Measurements from ENCODE around the gene VAV2. TPM values are rescaled to one million over a fixed set of nuclear protein-coding genes. Genes with fewer than 3 reads are reported as not detected.

VAV2 gene
- total and polyA plus RNA-seq, 2 of the 4 experiments (the other 2 are of a cell fraction) = 10.8 to 13.4 TPM

DNA sequence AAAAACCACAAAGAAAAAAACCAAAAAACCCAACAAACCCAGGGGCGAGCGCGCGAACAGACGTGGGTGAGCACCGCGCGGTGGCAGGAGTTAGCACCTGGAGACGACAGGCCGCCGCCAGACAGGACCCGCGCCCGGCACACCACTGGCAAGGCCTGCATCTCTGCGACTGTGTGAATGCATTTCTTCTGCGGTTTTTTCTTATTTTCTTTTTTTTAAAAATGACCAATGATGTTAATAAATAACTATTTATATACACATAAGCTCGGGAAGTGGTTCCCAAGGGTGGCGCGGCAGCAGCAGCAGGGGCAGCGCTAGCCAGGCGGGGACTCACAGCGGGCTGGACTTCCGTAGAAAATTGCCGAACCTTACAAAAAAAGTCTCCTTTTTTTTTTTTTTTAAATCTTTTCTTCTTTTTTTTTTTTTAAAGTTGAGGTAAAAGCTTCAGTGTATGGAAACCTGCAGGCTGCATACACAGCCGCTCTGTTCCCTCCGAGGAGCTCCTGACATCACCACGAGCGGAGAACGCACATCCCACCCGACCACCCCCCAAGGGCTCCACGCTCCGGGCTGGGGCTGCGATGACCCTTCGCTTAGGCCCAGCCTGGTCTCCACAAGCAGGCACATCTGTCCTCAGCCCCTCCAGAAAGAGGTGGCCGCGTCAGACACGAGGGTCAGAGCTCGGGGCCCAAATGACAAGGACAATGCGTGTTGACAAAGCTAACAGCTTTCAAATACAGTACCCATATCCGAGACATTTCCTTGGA is 40.5 kb upstream of the VAV2 start:
- H2BK20ac ChIP-seq (ENCODE audit: low read depth, low read length) = no peak overlapping the region

More for the DNA sequence above, 40.5 kb upstream of the VAV2 start:
- Histone ChIP-seq H3K9ac (ENCODE audit: low read depth, low read length) (no peak overlapping the region), H4K8ac (ENCODE audit: low read depth in 2 of 2, low read length in 2 of 2) (no peak overlapping the region), H3K14ac (replicated peaks; ENCODE audit: low read depth, low read length) (no peak overlapping the region), H3K56ac (ENCODE audit: extremely low read depth, insufficient read depth, low read length) (no peak overlapping the region), H3K23ac (ENCODE audit: low read depth, low read length) (no peak overlapping the region), H4K91ac (ENCODE audit: insufficient read depth, low read depth, low read length) (no peak overlapping the region), H4K5ac (ENCODE audit: low read depth, low read length) (no peak overlapping the region), H2AFZ (replicated peaks; ENCODE audit: low read length, poor library complexity) (no peak overlapping the region), H3K4me2 (ENCODE audit: low read depth, low read length) (no peak overlapping the region), H3K4me1 (ENCODE audit: control insufficient read depth, insufficient read depth, low read length) (no peaks in the 10 kb centered on the region), H2AK5ac (ENCODE audit: low read depth, low read length) (no peak overlapping the region), H2BK15ac (ENCODE audit: low read depth, low read length) (no peak overlapping the region), H3K4ac (ENCODE audit: low read depth, low read length) (no peak overlapping the region), H3K27ac (ENCODE audit: insufficient read depth, low read length) (no peak overlapping the region), H2AK9ac (replicated peaks; ENCODE audit: low read depth, low read length, poor library complexity) (no peak overlapping the region), H3K9me3 (ENCODE audit: control insufficient read depth, insufficient read depth, low read length) (no peaks in the 10 kb centered on the region), H3K4me3 (ENCODE audit: insufficient read depth, low read depth, low read length) (no peak overlapping the region), H4K20me1 (ENCODE audit: insufficient read depth, low read length) (no peaks in the 10 kb centered on the region; the same call in 1 of the 2 replicates), H3K18ac (ENCODE audit: low read depth, low read length) (no peak overlapping the region), H3K79me1 (ENCODE audit: low read depth in 1 of 2, low read length in 2 of 2) (peaks cover 0 to 2% of the 10 kb centered on the region in 2 experiments; a peak in 2 of 4 replicates), H3K36me3 (ENCODE audit: control insufficient read depth, insufficient read depth, low read length) (peaks cover 58% of the 10 kb centered on the region), H2BK5ac (ENCODE audit: low read depth, low read length, poor library complexity, severe bottlenecking) (no peak overlapping the region), H2BK120ac (ENCODE audit: low read depth, low read length) (no peak overlapping the region), H3K9me1 (ENCODE audit: insufficient read depth, low read length) (no peaks in the 10 kb centered on the region), H3K27me3 (ENCODE audit: control insufficient read depth, insufficient read depth, low read length) (no peaks in the 10 kb centered on the region)
- in situ Hi-C loops (cut with MboI; ENCODE audit: low sequenced_read_pairs) = no loop called here
- TF ChIP-seq, protein P1, sequence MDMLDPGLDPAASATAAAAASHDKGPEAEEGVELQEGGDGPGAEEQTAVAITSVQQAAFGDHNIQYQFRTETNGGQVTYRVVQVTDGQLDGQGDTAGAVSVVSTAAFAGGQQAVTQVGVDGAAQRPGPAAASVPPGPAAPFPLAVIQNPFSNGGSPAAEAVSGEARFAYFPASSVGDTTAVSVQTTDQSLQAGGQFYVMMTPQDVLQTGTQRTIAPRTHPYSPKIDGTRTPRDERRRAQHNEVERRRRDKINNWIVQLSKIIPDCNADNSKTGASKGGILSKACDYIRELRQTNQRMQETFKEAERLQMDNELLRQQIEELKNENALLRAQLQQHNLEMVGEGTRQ (IDR thresholded peaks at IDR 0.05; ENCODE audit: low read depth, low read length) = no peak
- TF ChIP-seq ELK1 (IDR thresholded peaks at IDR 0.05; ENCODE audit: borderline replicate concordance, low read depth, low read length) (no peak), RAD21 (IDR thresholded peaks at IDR 0.05; ENCODE audit: low read length) (no peak), BHLHE40 (IDR thresholded peaks at IDR 0.05; ENCODE audit: low read depth, low read length) (no peak), MAFK (IDR thresholded peaks at IDR 0.05; ENCODE audit: low read depth, low read length) (no peak), FOS (IDR thresholded peaks at IDR 0.05; ENCODE audit: low read depth, low read length) (no peak)
- WGBS, 2 experiments (ENCODE audit: extremely low coverage in 2 of 2, insufficient read length in 1 of 2) = 94% methylated on average over 14 of the region's 40 CpGs; no CpG with 5 or more reads in 1 of the 2 experiments
- no peak for DNase-seq
- BruUV-seq (replicated peaks) = no TSS peak
- CTCF ChIA-PET = interaction anchor here (0.6 kb wide), 1 partner anchor 15 kb away, joined by 3 read pairs; no protein-coding TSS in a partner anchor
- POLR2A ChIA-PET (ENCODE audit: unreplicated experiment) = interaction anchor here (0.6 kb wide), 2 partner anchors 103 to 679 kb away, joined by 3 read pairs; partner anchors contain the start of gene WDR5
- dilution Hi-C loops (cut with HindIII; ENCODE audit: low sequenced_read_pairs, unreplicated experiment) = no loop called here
- no peak for ATAC-seq (ENCODE audit: low read depth)
- intact Hi-C loops (cut with micrococcal nuclease) = no loop called here
